GOT3 (cell line): ENCODE data around the gene WAC.
A peak's percentile ranks its signal among the peaks of the same experiment; 100 is the strongest.
"Not testable (repeated sequence)": the region's sequence is repeated elsewhere in the genome, so short reads cannot be mapped to it uniquely, and the experiment has no call there.

Source experiments
- DNase-seq: peaks from one replicate; lab custom pipeline; 2025; ENCODE audit warnings: mixed read lengths; lab: John Stamatoyannopoulos, UW

The WAC gene

GRCh38 chr10:28609636-28610035, 76.7 kb downstream of the WAC start:
- not testable (repeated sequence) for DNase-seq

- DNase-seq: no peak
Observed at GRCh38 chr10:28612877-28613276, 80.0 kb downstream of the WAC start.

GRCh38 chr10:28616514-28616913, 83.6 kb downstream of the WAC start:
- DNase-seq: no peak

- no peak for DNase-seq
Observed at GRCh38 chr10:28619455-28619854, 86.5 kb downstream of the WAC start.

GRCh38 chr10:28620251-28620650, 87.3 kb downstream of the WAC start:
- DNase-seq: no peak

- no peak for DNase-seq
Observed at GRCh38 chr10:28623483-28623882, 90.6 kb downstream of the WAC start.

GRCh38 chr10:28624351-28624750, 91.4 kb downstream of the WAC start:
- DNase-seq: no peak

GRCh38 chr10:28627102-28627501, 94.2 kb downstream of the WAC start:
- DNase-seq: no peak

- DNase-seq: peak; percentile 9
Observed at GRCh38 chr10:28628184-28628893, 95.4 kb downstream of the WAC start.

- DNase-seq: no peak
Observed at GRCh38 chr10:28631896-28632583, 99.1 kb downstream of the WAC start.

- DNase-seq: no peak
Observed at GRCh38 chr10:28632584-28632945, 99.6 kb downstream of the WAC start.

GRCh38 chr10:28633750-28634149, 100.8 kb downstream of the WAC start:
- no peak for DNase-seq

- DNase-seq: no peak
Observed at GRCh38 chr10:28637346-28637745, 104.4 kb downstream of the WAC start.

- no peak for DNase-seq
Observed at GRCh38 chr10:28638392-28638791, 105.5 kb downstream of the WAC start.

- no peak for DNase-seq
Observed at GRCh38 chr10:28640551-28640950, 107.6 kb downstream of the WAC start.

GRCh38 chr10:28644647-28645046, 111.7 kb downstream of the WAC start:
- no peak for DNase-seq

GRCh38 chr10:28652106-28652505, 119.2 kb downstream of the WAC start:
- no peak for DNase-seq

- no peak for DNase-seq
Observed at GRCh38 chr10:28652703-28653102, 119.8 kb downstream of the WAC start.

GRCh38 chr10:28658824-28659223, 125.9 kb downstream of the WAC start:
- DNase-seq: not testable (repeated sequence)

- DNase-seq: no peak
Observed at GRCh38 chr10:28661035-28661434, 128.1 kb downstream of the WAC start.

GRCh38 chr10:28663576-28664368, 130.9 kb downstream of the WAC start:
- peak; percentile 36 for DNase-seq

- no peak for DNase-seq
Observed at GRCh38 chr10:28664369-28664740, 131.4 kb downstream of the WAC start.
